ENCODE measurements around the gene HIGD2A. TPM values are rescaled to one million over a fixed set of nuclear protein-coding genes. Genes with fewer than 3 reads are reported as not detected.

Gene HIGD2A
- total and polyA plus RNA-seq, 2 of the 13 experiments (the other 11 are each of a cell fraction or from before 2014, with no cell fraction given): 89.2 to 146 TPM

GRCh38 chr5:176436656-176437055 lies 48.1 kb downstream of the HIGD2A start (continued):
- TF ChIP-seq ZNF549 (CRISPR knock-in tag; IDR thresholded peaks at IDR 0.05) (no peak), TMF1 (CRISPR knock-in tag; IDR thresholded peaks at IDR 0.05; ENCODE audit: low read depth) (no peak), FOXO4 (CRISPR knock-in tag; conservative IDR thresholded peaks at IDR 0.05) (no peak), ZNF431 (CRISPR knock-in tag; IDR thresholded peaks at IDR 0.05; ENCODE audit: borderline replicate concordance, low read depth) (no peak)

GRCh38 chr5:176438959-176439757 lies 50.6 kb downstream of the HIGD2A start:
- peak overlapping the region; percentile 27 for H2AFZ ChIP-seq (ENCODE audit: low read length)
- peak overlapping the region in 1 of 3 experiments; percentile 40; a peak in 3 of 6 replicates for H3K4me3 ChIP-seq (replicated peaks in 1 of 3; ENCODE audit: insufficient read depth in 1 of 3, low read depth in 2 of 3, low read length in 3 of 3)
- no peaks in the 10 kb centered on the region for H3K27me3 ChIP-seq (ENCODE audit: control insufficient read depth in 1 of 2, insufficient read depth in 2 of 2, low read length in 2 of 2)
- intact Hi-C loops (cut with micrococcal nuclease; ENCODE audit: unreplicated experiment): no loop called here
- ATAC-seq (peak; percentile 58), FAIRE-seq (peak; percentile 93), DNase-seq (ENCODE audit: low spot score) (peak; percentile 94)
- CTCF ChIA-PET (ENCODE audit: low intra/inter-chr PET ratio, low total read pairs): no interaction called here
- POLR2A ChIA-PET: interaction anchor here (0.7 to 2.1 kb wide), 5 partner anchors 9 to 104 kb away, joined by 3 to 14 read pairs (median 3); partner anchors contain the start of genes FAF2 and RNF44
- H3K4me2 ChIP-seq (ENCODE audit: low read depth, low read length): peak overlapping the region; percentile 51
- no peaks in the 10 kb centered on the region for H3K36me3 ChIP-seq (replicated peaks in 1 of 2; ENCODE audit: control insufficient read depth in 1 of 2, insufficient read depth in 2 of 2, low read length in 2 of 2)
- no peaks in the 10 kb centered on the region for H3K79me2 ChIP-seq (ENCODE audit: insufficient read depth, low read length)
- peaks cover 77% of the 10 kb centered on the region for H3K4me1 ChIP-seq (ENCODE audit: insufficient read depth, low read length)
- in situ Hi-C loops (cut with HindIII; ENCODE audit: extremely low pct_ligation_motif_present, low pct_unique_long_range_greater_than_20kb): loop anchor here (25.0 kb wide), 1 partner anchor 577 kb away; the partner anchor contains the start of gene CPLX2
- no peaks in the 10 kb centered on the region for H3K9me3 ChIP-seq (ENCODE audit: low read length)
- H3K9ac ChIP-seq (ENCODE audit: insufficient read depth, low read depth, low read length): peak overlapping the region; percentile 35; the same call in 1 of the 2 replicates
- H4K20me1 ChIP-seq (ENCODE audit: insufficient read depth, low read length): no peaks in the 10 kb centered on the region
- 9% methylated on average over 11 of the region's 12 CpGs for WGBS (ENCODE audit: low lambda C conversion rate)
- no TSS peak for BruUV-seq (replicated peaks)
- H3K27ac ChIP-seq (ENCODE audit: extremely low read length, insufficient read depth, low read length): peak overlapping the region; percentile 40
- TF ChIP-seq ZNF446 (CRISPR knock-in tag; IDR thresholded peaks at IDR 0.05) (no peak), ZNF501 (CRISPR knock-in tag; IDR thresholded peaks at IDR 0.05) (no peak), ZNF747 (CRISPR knock-in tag; IDR thresholded peaks at IDR 0.05; ENCODE audit: borderline replicate concordance) (no peak), REL (CRISPR knock-in tag; conservative IDR thresholded peaks at IDR 0.05) (no peak), CTCF (CRISPR knock-in tag; IDR thresholded peaks at IDR 0.05) (no peak), SOX13 (IDR thresholded peaks at IDR 0.05) (no peak), SOX13 (CRISPR knock-in tag; conservative IDR thresholded peaks at IDR 0.05 in 1 of 2, IDR thresholded peaks at IDR 0.05 in 1 of 2) (peak in 1 of 2 experiments; percentile 63; a peak in 2 of 4 replicates), ESRRA (CRISPR knock-in tag; IDR thresholded peaks at IDR 0.05; ENCODE audit: low read depth) (no peak), ZNF883 (CRISPR knock-in tag; IDR thresholded peaks at IDR 0.05; ENCODE audit: not compliant biosample characterization) (no peak), RARA (CRISPR knock-in tag; IDR thresholded peaks at IDR 0.05) (peak; percentile 32; the same call in 1 of the 2 replicates), HNF4G (IDR thresholded peaks at IDR 0.05; ENCODE audit: borderline replicate concordance, low read depth, low read length) (no peak), HNF4G (CRISPR knock-in tag; IDR thresholded peaks at IDR 0.05; ENCODE audit: borderline replicate concordance, low read depth) (no peak), ZFP62 (CRISPR knock-in tag; IDR thresholded peaks at IDR 0.05) (no peak), ZNF556 (CRISPR knock-in tag; IDR thresholded peaks at IDR 0.05; ENCODE audit: borderline replicate concordance) (no peak), YEATS2 (CRISPR knock-in tag; IDR thresholded peaks at IDR 0.05; ENCODE audit: borderline replicate concordance) (no peak), SRSF9 (IDR thresholded peaks at IDR 0.05; ENCODE audit: borderline replicate concordance, insufficient read depth, low read depth, low read length, poor library complexity, severe bottlenecking) (no peak)

Measured in HepG2 (cell line).